Measurements from ENCODE around the gene RGMB. TPM values are rescaled to one million over a fixed set of nuclear protein-coding genes. Genes with fewer than 3 reads are reported as not detected.

RGMB gene
- total and polyA plus RNA-seq, 2 donors (not counting 1 experiment from before 2014, with no cell fraction given): 81.6 to 185 TPM

- TF ChIP-seq CTCF (conservative IDR thresholded peaks at IDR 0.05 in 1 of 2, IDR thresholded peaks at IDR 0.05 in 1 of 2; ENCODE audit: low read depth in 1 of 2, low read length in 2 of 2): no peak
- no peak for TF ChIP-seq EZH2 (IDR thresholded peaks at IDR 0.05; ENCODE audit: low read length, missing control alignments)
- H2AFZ ChIP-seq (ENCODE audit: low read length): no peak overlapping the region
- no peaks in the 10 kb centered on the region for H4K20me1 ChIP-seq (ENCODE audit: control insufficient read depth, extremely low read depth, insufficient read depth, low read length)
- DNase-seq (ENCODE audit: low read depth in 2 of 2): peak in 1 of 2 donors; percentile 54
- no peaks in the 10 kb centered on the region for H3K27me3 ChIP-seq (ENCODE audit: control insufficient read depth, insufficient read depth, low read length)
- H3K4me2 ChIP-seq (ENCODE audit: extremely low read depth, insufficient read depth, low read length): peak overlapping the region; percentile 28
- H3K4me1 ChIP-seq (ENCODE audit: control insufficient read depth, extremely low read depth, insufficient read depth, low read length): peaks cover 4% of the 10 kb centered on the region
- peak overlapping the region; percentile 96 for H3K9ac ChIP-seq (ENCODE audit: insufficient read depth, low read length)
- peak overlapping the region; percentile 54 to 91 (median 66) for H3K4me3 ChIP-seq (replicated peaks in 1 of 4; ENCODE audit: control extremely low read depth in 1 of 4, insufficient read depth in 1 of 4, low read depth in 3 of 4, low read length in 4 of 4)
- H3K36me3 ChIP-seq (ENCODE audit: control insufficient read depth, insufficient read depth, low read length): peaks cover 5% of the 10 kb centered on the region
- H3K79me2 ChIP-seq (ENCODE audit: control insufficient read depth, insufficient read depth, low read length): peaks cover 69% of the 10 kb centered on the region
- H3K27ac ChIP-seq (ENCODE audit: insufficient read depth, low read length): peak overlapping the region; percentile 95
- H3K9me3 ChIP-seq (ENCODE audit: control insufficient read depth, insufficient read depth, low read depth, low read length): no peaks in the 10 kb centered on the region
These were observed 2.5 kb upstream of the RGMB start for GRCh38 chr5:98770911-98771322.

GRCh38 chr5:98771382-98772109, 1.9 kb upstream of the RGMB start:
- TF ChIP-seq EZH2 (IDR thresholded peaks at IDR 0.05; ENCODE audit: low read length, missing control alignments) (no peak), CTCF (conservative IDR thresholded peaks at IDR 0.05 in 1 of 2, IDR thresholded peaks at IDR 0.05 in 1 of 2; ENCODE audit: low read depth in 1 of 2, low read length in 2 of 2) (peak; percentile 94 to 95)
- no peaks in the 10 kb centered on the region for H4K20me1 ChIP-seq (ENCODE audit: control insufficient read depth, extremely low read depth, insufficient read depth, low read length)
- H3K9ac ChIP-seq (ENCODE audit: insufficient read depth, low read length): peak overlapping the region; percentile 96
- H2AFZ ChIP-seq (ENCODE audit: low read length): no peak overlapping the region
- peak overlapping the region; percentile 93 for H3K4me2 ChIP-seq (ENCODE audit: extremely low read depth, insufficient read depth, low read length)
- peak overlapping the region; percentile 95 for H3K27ac ChIP-seq (ENCODE audit: insufficient read depth, low read length)
- no peaks in the 10 kb centered on the region for H3K27me3 ChIP-seq (ENCODE audit: control insufficient read depth, insufficient read depth, low read length)
- H3K4me1 ChIP-seq (ENCODE audit: control insufficient read depth, extremely low read depth, insufficient read depth, low read length): peaks cover 3% of the 10 kb centered on the region
- H3K36me3 ChIP-seq (ENCODE audit: control insufficient read depth, insufficient read depth, low read length): peaks cover 5% of the 10 kb centered on the region
- DNase-seq (ENCODE audit: low read depth in 2 of 2): peak; percentile 84 to 96
- H3K9me3 ChIP-seq (ENCODE audit: control insufficient read depth, insufficient read depth, low read depth, low read length): no peaks in the 10 kb centered on the region
- peaks cover 75% of the 10 kb centered on the region for H3K79me2 ChIP-seq (ENCODE audit: control insufficient read depth, insufficient read depth, low read length)
- peak overlapping the region; percentile 54 to 91 (median 66) for H3K4me3 ChIP-seq (replicated peaks in 1 of 4; ENCODE audit: control extremely low read depth in 1 of 4, insufficient read depth in 1 of 4, low read depth in 3 of 4, low read length in 4 of 4)

- H3K4me2 ChIP-seq (ENCODE audit: extremely low read depth, insufficient read depth, low read length): peak overlapping the region; percentile 93
- peak overlapping the region; percentile 54 to 91 (median 66) for H3K4me3 ChIP-seq (replicated peaks in 1 of 4; ENCODE audit: control extremely low read depth in 1 of 4, insufficient read depth in 1 of 4, low read depth in 3 of 4, low read length in 4 of 4)
- no peaks in the 10 kb centered on the region for H3K27me3 ChIP-seq (ENCODE audit: control insufficient read depth, insufficient read depth, low read length)
- H3K9ac ChIP-seq (ENCODE audit: insufficient read depth, low read length): peak overlapping the region; percentile 96
- H3K79me2 ChIP-seq (ENCODE audit: control insufficient read depth, insufficient read depth, low read length): peaks cover 84% of the 10 kb centered on the region
- no peaks in the 10 kb centered on the region for H3K9me3 ChIP-seq (ENCODE audit: control insufficient read depth, insufficient read depth, low read depth, low read length)
- H4K20me1 ChIP-seq (ENCODE audit: control insufficient read depth, extremely low read depth, insufficient read depth, low read length): peaks cover 2% of the 10 kb centered on the region
- H3K36me3 ChIP-seq (ENCODE audit: control insufficient read depth, insufficient read depth, low read length): peaks cover 5% of the 10 kb centered on the region
- H2AFZ ChIP-seq (ENCODE audit: low read length): no peak overlapping the region
- DNase-seq (ENCODE audit: low read depth in 2 of 2): peak; percentile 89 to 91
- peak overlapping the region; percentile 95 for H3K27ac ChIP-seq (ENCODE audit: insufficient read depth, low read length)
- TF ChIP-seq EZH2 (IDR thresholded peaks at IDR 0.05; ENCODE audit: low read length, missing control alignments) (no peak), CTCF (conservative IDR thresholded peaks at IDR 0.05 in 1 of 2, IDR thresholded peaks at IDR 0.05 in 1 of 2; ENCODE audit: low read depth in 1 of 2, low read length in 2 of 2) (no peak)
- peaks cover 3% of the 10 kb centered on the region for H3K4me1 ChIP-seq (ENCODE audit: control insufficient read depth, extremely low read depth, insufficient read depth, low read length)
These were observed 849 bp upstream of the RGMB start for GRCh38 chr5:98772415-98773213.

Data from fibroblast of lung (primary cell).